Kidney capillary endothelial cell (primary cell): ENCODE measurements around the gene IGSF21.

ENCODE experiments used
- DNase-seq: peaks from one replicate; pipeline ENCODE4 v3.0.0-alpha.2; 2018; ENCODE audit warnings: low spot score

Gene IGSF21

DNA sequence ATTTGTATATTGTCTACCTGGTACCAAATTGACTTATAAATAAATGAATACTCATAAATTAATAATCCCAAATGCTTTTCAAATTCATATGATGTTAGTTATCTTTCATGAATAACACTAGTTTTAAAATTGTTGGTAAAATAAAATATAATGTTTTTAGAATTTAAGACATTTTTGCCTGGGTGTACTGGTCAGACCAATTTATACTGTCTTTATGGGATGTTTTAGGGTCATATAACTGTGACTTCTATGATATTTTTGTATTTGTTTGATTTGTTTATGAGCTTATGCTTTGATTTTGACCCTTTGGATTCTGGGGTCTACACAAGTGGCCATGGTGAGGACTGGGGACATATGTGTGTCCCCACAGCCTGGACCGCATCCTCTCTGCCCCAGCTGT is 319.0 kb downstream of the IGSF21 start:
- DNase-seq: no peak
